HEK293 (cell line): ENCODE measurements around the gene HOXD12.

Experiments
- CTCF ChIP-seq: fragments of 450-650 bp; formaldehyde crosslinking; IDR thresholded peaks from 2 replicates; pipeline ENCODE4 v1.5.1; 2016; ENCODE audit warnings: missing biosample characterization, missing genetic modification characterization
- HOXD13 ChIP-seq: sonication (generic); formaldehyde crosslinking; IDR thresholded peaks from 2 replicates; pipeline ENCODE4 v1.8.0; 2022; ENCODE audit warnings: missing genetic modification reagents, borderline replicate concordance
- MZF1 ChIP-seq: fragments of 450-650 bp; formaldehyde crosslinking; IDR thresholded peaks from 2 replicates; pipeline ENCODE4 v1.5.1; 2017; ENCODE audit warnings: missing biosample characterization, missing genetic modification characterization, borderline replicate concordance
- REST ChIP-seq: fragments of 450-650 bp; formaldehyde crosslinking; IDR thresholded peaks from 2 replicates; pipeline ENCODE4 v1.5.1; 2016; ENCODE audit warnings: missing biosample characterization, missing genetic modification characterization
- ZNF10 ChIP-seq: fragments of 450-650 bp; formaldehyde crosslinking; IDR thresholded peaks from 2 replicates; pipeline ENCODE4 v1.5.1; 2017; ENCODE audit warnings: missing biosample characterization, missing genetic modification characterization
- ZNF202 ChIP-seq: fragments of 450-650 bp; formaldehyde crosslinking; IDR thresholded peaks from 2 replicates; pipeline ENCODE4 v1.5.1; 2016; ENCODE audit warnings: missing biosample characterization, missing genetic modification characterization, borderline replicate concordance
- ZNF223 ChIP-seq: fragments of 450-650 bp; formaldehyde crosslinking; IDR thresholded peaks from 2 replicates; pipeline ENCODE4 v1.5.1; 2016; ENCODE audit warnings: missing biosample characterization, missing genetic modification characterization
- ZNF549 ChIP-seq: fragments of 450-650 bp; IDR thresholded peaks from 2 replicates; pipeline ENCODE4 v1.5.1; 2018; ENCODE audit warnings: missing biosample characterization, missing genetic modification characterization, mild to moderate bottlenecking, inconsistent platforms, moderate library complexity
- ZNF610 ChIP-seq: fragments of 450-650 bp; formaldehyde crosslinking; IDR thresholded peaks from 2 replicates; pipeline ENCODE4 v1.5.1; 2016; ENCODE audit warnings: missing biosample characterization, missing genetic modification characterization, borderline replicate concordance
- ZNF747 ChIP-seq: fragments of 450-650 bp; formaldehyde crosslinking; IDR thresholded peaks from 2 replicates; pipeline ENCODE4 v1.5.1; 2016; ENCODE audit warnings: missing biosample characterization, missing genetic modification characterization
- ZNF768 ChIP-seq: fragments of 450-650 bp; formaldehyde crosslinking; IDR thresholded peaks from 2 replicates; pipeline ENCODE4 v1.5.1; 2018; ENCODE audit warnings: missing biosample characterization, mild to moderate bottlenecking, missing genetic modification characterization

- no peak for TF ChIP-seq CTCF (tag by site-specific recombination)
- no peak for TF ChIP-seq ZNF10
- TF ChIP-seq ZNF202 (tag by site-specific recombination), result no peak
- no peak for TF ChIP-seq ZNF610 (tag by site-specific recombination)
- no peak for TF ChIP-seq ZNF223
- no peak for TF ChIP-seq HOXD13 (CRISPR knock-in tag)
- no peak for TF ChIP-seq ZNF747 (tag by site-specific recombination)
- no peak for TF ChIP-seq REST (tag by site-specific recombination)
- no peak for TF ChIP-seq MZF1 (tag by site-specific recombination)
- no peak for TF ChIP-seq ZNF549 (tag by site-specific recombination)
- TF ChIP-seq ZNF768, result no peak
These were observed 42.7 kb downstream of the HOXD12 start for GRCh38 chr2:176142281-176142680.
